Measurements from ENCODE around the gene DDB1.
"Not testable (repeated sequence)": the region's sequence is repeated elsewhere in the genome, so short reads cannot be mapped to it uniquely, and the experiment has no call there.

DDB1 gene

GRCh38 chr11:61265357-61265756 is 67.5 kb downstream of the DDB1 start:
- no peaks in the 10 kb centered on the region for H3K9me3 Mint-ChIP-seq
- no peak overlapping the region for H3K27ac Mint-ChIP-seq
- ATAC-seq, result no peak
- H3K27me3 Mint-ChIP-seq, result no peaks in the 10 kb centered on the region
- no peak for DNase-seq
- H3K4me1 Mint-ChIP-seq, result no peaks in the 10 kb centered on the region
- peaks cover 13% of the 10 kb centered on the region for H3K36me3 Mint-ChIP-seq (ENCODE audit: low read depth)
- no peak overlapping the region for H3K4me3 Mint-ChIP-seq

GRCh38 chr11:61264795-61265194 is 68.1 kb downstream of the DDB1 start:
- H3K4me1 Mint-ChIP-seq, result no peaks in the 10 kb centered on the region
- no peaks in the 10 kb centered on the region for H3K27me3 Mint-ChIP-seq
- H3K27ac Mint-ChIP-seq, result no peak overlapping the region
- no peak for DNase-seq
- peaks cover 13% of the 10 kb centered on the region for H3K36me3 Mint-ChIP-seq (ENCODE audit: low read depth)
- no peak overlapping the region for H3K4me3 Mint-ChIP-seq
- no peaks in the 10 kb centered on the region for H3K9me3 Mint-ChIP-seq
- no peak for ATAC-seq

GRCh38 chr11:61264371-61264770 is 68.5 kb downstream of the DDB1 start:
- no peak overlapping the region for H3K27ac Mint-ChIP-seq
- no peaks in the 10 kb centered on the region for H3K4me1 Mint-ChIP-seq
- H3K9me3 Mint-ChIP-seq, result no peaks in the 10 kb centered on the region
- peaks cover 13% of the 10 kb centered on the region for H3K36me3 Mint-ChIP-seq (ENCODE audit: low read depth)
- ATAC-seq (no peak), DNase-seq (no peak)
- no peaks in the 10 kb centered on the region for H3K27me3 Mint-ChIP-seq
- no peak overlapping the region for H3K4me3 Mint-ChIP-seq

GRCh38 chr11:61259363-61259762 is 73.5 kb downstream of the DDB1 start:
- no peaks in the 10 kb centered on the region for H3K9me3 Mint-ChIP-seq
- H3K4me3 Mint-ChIP-seq, result no peak overlapping the region
- H3K4me1 Mint-ChIP-seq, result no peaks in the 10 kb centered on the region
- ATAC-seq, result no peak
- no peaks in the 10 kb centered on the region for H3K27me3 Mint-ChIP-seq
- no peak overlapping the region for H3K27ac Mint-ChIP-seq
- no peak for DNase-seq
- H3K36me3 Mint-ChIP-seq (ENCODE audit: low read depth), result peaks cover 10% of the 10 kb centered on the region

- H3K27ac Mint-ChIP-seq, result no peak overlapping the region
- no peak overlapping the region for H3K4me3 Mint-ChIP-seq
- no peaks in the 10 kb centered on the region for H3K9me3 Mint-ChIP-seq
- H3K27me3 Mint-ChIP-seq, result no peaks in the 10 kb centered on the region
- peaks cover 5% of the 10 kb centered on the region for H3K36me3 Mint-ChIP-seq (ENCODE audit: low read depth)
- ATAC-seq (no peak), DNase-seq (no peak)
- H3K4me1 Mint-ChIP-seq, result no peaks in the 10 kb centered on the region
Measured at GRCh38 chr11:61258546-61258945, 74.4 kb downstream of the DDB1 start.

- Mint-ChIP-seq H3K4me3 (no peak overlapping the region), H3K27ac (no peak overlapping the region), H3K9me3 (no peaks in the 10 kb centered on the region), H3K4me1 (no peaks in the 10 kb centered on the region), H3K27me3 (no peaks in the 10 kb centered on the region), H3K36me3 (ENCODE audit: low read depth) (peaks cover 5% of the 10 kb centered on the region)
- DNase-seq (no peak), ATAC-seq (no peak)
Measured at GRCh38 chr11:61256710-61257482, 76.0 kb downstream of the DDB1 start.

GRCh38 chr11:61254403-61255025 is 78.4 kb downstream of the DDB1 start:
- Mint-ChIP-seq H3K4me1 (no peaks in the 10 kb centered on the region), H3K27me3 (no peaks in the 10 kb centered on the region), H3K9me3 (no peaks in the 10 kb centered on the region), H3K4me3 (no peak overlapping the region), H3K36me3 (ENCODE audit: low read depth) (no peaks in the 10 kb centered on the region), H3K27ac (no peak overlapping the region)
- DNase-seq (peak; percentile 75), ATAC-seq (peak; percentile 77)

GRCh38 chr11:61252332-61252731 is 80.6 kb downstream of the DDB1 start:
- not testable (repeated sequence) for H3K4me1 Mint-ChIP-seq; H3K36me3 Mint-ChIP-seq (ENCODE audit: low read depth); H3K4me3 Mint-ChIP-seq; H3K27ac Mint-ChIP-seq; DNase-seq; H3K9me3 Mint-ChIP-seq; H3K27me3 Mint-ChIP-seq; ATAC-seq

- not testable (repeated sequence) for DNase-seq, H3K27ac Mint-ChIP-seq
Measured at GRCh38 chr11:61250796-61251765, 81.8 kb downstream of the DDB1 start.

More at GRCh38 chr11:61250796-61251765, 81.8 kb downstream of the DDB1 start:
- not testable (repeated sequence) for H3K9me3 Mint-ChIP-seq; H3K4me3 Mint-ChIP-seq; H3K36me3 Mint-ChIP-seq (ENCODE audit: low read depth); H3K4me1 Mint-ChIP-seq; ATAC-seq; H3K27me3 Mint-ChIP-seq
